Right cardiac atrium (tissue), 5 donors: ENCODE results near the gene CEP63. TPM values are rescaled to one million over a fixed set of nuclear protein-coding genes. Genes with fewer than 3 reads are reported as not detected.
A peak's percentile ranks its signal among the peaks of the same experiment; 100 is the strongest.

Experiments
- ATAC-seq, 2 donors: fragments of 200-7000 bp; cut with Tn5 transposase; one replicate each; pipeline versions ENCODE4 v1.8.0 to v1.9.1; 2020; ENCODE audit warnings: moderate library complexity in 2 of 2, mild to moderate bottlenecking in 1 of 2
- DNase-seq, 3 donors: peaks; one replicate each; pipeline ENCODE4 v3.0.0-alpha.2; 2020
- H3K27ac ChIP-seq: one replicate; pipeline ENCODE4 v1.5.1; 2013; ENCODE audit warnings: mild to moderate bottlenecking, low read length, control low read depth, moderate library complexity
- H3K27me3 ChIP-seq: one replicate; pipeline ENCODE4 v1.6.1; 2013; ENCODE audit not compliant: control insufficient read depth, insufficient read depth
- H3K4me1 ChIP-seq: one replicate; pipeline ENCODE4 v1.6.1; 2013; ENCODE audit warnings: low read length; ENCODE audit not compliant: control insufficient read depth, insufficient read depth
- H3K4me3 ChIP-seq: one replicate; pipeline ENCODE4 v1.5.1; 2013; ENCODE audit warnings: low read length, control low read depth
- H3K9me3 ChIP-seq: one replicate; pipeline ENCODE4 v1.6.1; 2013; ENCODE audit warnings: low read length; ENCODE audit not compliant: control insufficient read depth
- WGBS: extraction: QIAGEN DNeasy Blood & Tissue Kit; methylation state at CpG from one replicate; pipeline ENCODE4 v1.1.7; 2013; 5-methylcytosine and 5-hydroxymethylcytosine counted together
- intact Hi-C, 4 donors: fragments of 100-400 bp; cut with DNase I; formaldehyde crosslinking; loops; one replicate each; pipeline versions ENCODE4 v1.11.0 to v1.14.0; 2022 to 2023
- polyA plus RNA-seq: library from polyadenylated mRNA; stranded (reverse); fragments of 200-250 nt; gene quantifications from one replicate; pipeline ENCODE4 v1.2.3, GENCODE V29; 2013
- total RNA-seq, 4 donors: library from RNA; stranded (reverse); fragmentation: NEBNext Ultra II Directional; extraction: Animal tissue kit (Norgen Biotek cat#: 25700); gene quantifications; one replicate each; pipeline ENCODE4 v1.2.1, GENCODE V29; 2021
- donor health status: healthy with polysubstance abuse.
- donor health status: DM: no; HTN: yes; CAD: no.
- donor health status: DM: no; HTN: no; CAD: no.
- donor health status: DM: no; HTN: yes; CAD: no; lungs with severe emphysema.
- donor health status: DM: yes; HTN: yes; CAD: no.

CEP63 gene
- total and polyA plus RNA-seq, 5 donors: 31.3 to 41.6 (median 38.1) TPM

DNA sequence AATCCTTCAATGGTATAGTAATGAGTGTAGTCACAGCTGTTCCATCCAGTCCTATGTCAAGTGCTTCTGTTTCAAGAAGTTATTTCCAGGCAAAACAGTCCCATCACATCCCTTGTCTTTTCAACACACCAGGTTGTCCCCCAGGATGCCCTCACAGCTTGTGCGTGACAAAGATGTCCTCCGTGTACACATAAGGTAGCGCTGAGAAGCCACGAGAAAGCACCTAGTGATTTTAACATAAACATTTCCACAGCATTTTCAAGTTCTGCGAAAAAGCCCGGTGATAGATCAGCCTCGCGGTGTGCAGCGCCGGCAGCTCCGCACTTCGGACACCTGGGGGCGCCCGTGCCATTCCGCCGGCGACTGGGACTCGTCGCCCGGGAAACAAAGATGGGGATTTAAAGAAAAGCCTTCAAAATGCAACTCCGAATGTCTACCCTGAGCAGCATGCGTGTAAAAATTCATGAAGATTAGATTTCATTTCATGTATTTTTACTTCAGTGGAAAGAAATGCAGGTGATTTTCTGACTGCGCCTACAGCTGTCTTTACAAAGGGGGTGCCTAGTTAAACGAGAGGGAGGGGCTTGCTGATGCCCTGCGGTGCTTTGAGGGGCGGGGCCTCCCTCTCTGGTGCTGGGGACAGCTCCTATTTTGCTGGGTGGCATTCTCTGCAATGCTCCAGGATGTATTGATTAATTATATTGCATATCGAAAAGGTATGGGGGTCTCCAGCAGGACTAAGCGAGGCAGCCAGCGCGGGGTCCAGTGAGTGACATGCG lies 115.0 kb downstream of the CEP63 start:
- ATAC-seq (peak; percentile 76), DNase-seq (peak; percentile 57 to 85 (median 82))
- Histone ChIP-seq H3K4me3 (no peak overlapping the region), H3K4me1 (no peaks in the 10 kb centered on the region), H3K27me3 (no peaks in the 10 kb centered on the region), H3K27ac (no peak overlapping the region), H3K9me3 (no peaks in the 10 kb centered on the region)
- intact Hi-C loops: loop anchor here (5.0 to 10.0 kb wide), 4 partner anchors 154 to 1296 kb away; no protein-coding TSS in a partner anchor
- 10% methylated on average over 31 of the region's 31 CpGs for WGBS

DNA sequence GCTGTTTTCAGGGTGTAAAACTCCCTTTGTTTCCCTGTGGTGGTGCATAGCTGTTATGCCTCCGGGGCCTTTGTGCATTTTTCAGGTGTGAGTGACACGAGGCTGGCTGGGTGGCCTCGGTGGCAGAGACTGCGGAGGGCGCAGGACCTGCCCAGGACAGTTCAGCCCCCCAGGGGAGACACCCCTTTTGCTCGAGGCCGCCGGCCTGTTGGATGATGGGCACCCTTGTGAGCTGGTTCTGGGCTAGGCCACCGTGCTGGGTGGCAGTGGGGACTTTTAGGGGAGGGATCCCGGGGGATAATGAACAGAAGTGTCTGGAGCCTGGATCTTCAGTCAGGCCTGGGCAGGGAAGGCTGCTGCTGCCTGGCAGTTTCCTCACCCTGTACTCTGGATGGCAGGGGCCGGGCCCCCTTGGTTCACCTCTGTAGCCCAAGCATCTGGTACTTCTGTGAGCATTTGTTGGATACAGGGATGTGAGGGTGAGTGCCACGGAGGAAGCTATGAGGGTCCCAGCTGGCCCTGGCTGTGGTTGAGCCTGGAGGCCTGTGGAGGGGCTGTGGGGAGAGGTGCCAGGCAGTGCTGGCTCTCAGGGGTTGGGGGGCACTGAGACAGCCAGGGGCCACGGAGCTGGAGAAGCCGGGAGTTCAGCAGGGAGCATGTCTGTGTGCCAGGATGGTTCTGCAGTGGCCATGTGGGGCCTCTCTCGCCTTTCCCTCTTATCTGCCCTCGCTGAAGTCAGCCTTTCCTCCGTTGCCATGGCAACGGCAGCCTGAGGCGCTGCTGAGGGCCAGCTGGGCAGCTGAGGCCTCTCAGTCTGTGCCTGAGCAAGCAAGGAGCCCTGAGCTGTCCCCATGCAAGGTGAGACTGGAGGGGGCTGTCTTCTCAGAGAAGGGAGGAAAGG lies 115.9 kb downstream of the CEP63 start:
- Histone ChIP-seq H3K27me3 (no peaks in the 10 kb centered on the region), H3K9me3 (no peaks in the 10 kb centered on the region), H3K4me1 (no peaks in the 10 kb centered on the region), H3K27ac (no peak overlapping the region), H3K4me3 (no peak overlapping the region)
- WGBS: 45% methylated on average over 19 of the region's 19 CpGs
- DNase-seq (peak in 2 of 3 donors; percentile 35 to 63), ATAC-seq (peak in 1 of 2 donors; percentile 45)
- intact Hi-C loops: loop anchor here (5.0 to 10.0 kb wide), 4 partner anchors 153 to 1296 kb away; no protein-coding TSS in a partner anchor

DNA sequence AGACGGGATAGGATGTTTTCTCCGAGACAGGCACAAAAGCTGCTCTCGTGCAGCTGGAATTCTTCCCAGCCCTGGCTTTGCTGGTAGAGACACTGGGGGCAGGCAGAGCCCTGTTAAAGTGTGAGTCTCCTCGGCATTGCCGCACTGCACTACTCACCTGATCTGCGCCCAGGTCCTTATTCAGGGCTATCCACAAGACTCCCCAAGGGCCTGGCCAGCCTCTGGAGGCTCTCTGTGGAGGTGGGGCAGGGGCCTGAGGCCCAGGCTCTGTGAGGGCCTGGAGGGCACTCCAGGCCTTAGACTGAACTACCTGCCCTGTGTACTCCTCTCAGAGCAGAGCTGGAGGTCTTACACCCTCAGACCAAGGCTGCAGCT lies 116.6 kb downstream of the CEP63 start:
- no peak for ATAC-seq
- 51% methylated on average over 6 of the region's 6 CpGs for WGBS
- Histone ChIP-seq H3K4me1 (no peaks in the 10 kb centered on the region), H3K9me3 (no peaks in the 10 kb centered on the region), H3K27ac (no peak overlapping the region), H3K4me3 (no peak overlapping the region), H3K27me3 (no peaks in the 10 kb centered on the region)
- no peak for DNase-seq
- intact Hi-C loops: loop anchor here (5.0 to 10.0 kb wide), 4 partner anchors 152 to 1295 kb away; no protein-coding TSS in a partner anchor

DNA sequence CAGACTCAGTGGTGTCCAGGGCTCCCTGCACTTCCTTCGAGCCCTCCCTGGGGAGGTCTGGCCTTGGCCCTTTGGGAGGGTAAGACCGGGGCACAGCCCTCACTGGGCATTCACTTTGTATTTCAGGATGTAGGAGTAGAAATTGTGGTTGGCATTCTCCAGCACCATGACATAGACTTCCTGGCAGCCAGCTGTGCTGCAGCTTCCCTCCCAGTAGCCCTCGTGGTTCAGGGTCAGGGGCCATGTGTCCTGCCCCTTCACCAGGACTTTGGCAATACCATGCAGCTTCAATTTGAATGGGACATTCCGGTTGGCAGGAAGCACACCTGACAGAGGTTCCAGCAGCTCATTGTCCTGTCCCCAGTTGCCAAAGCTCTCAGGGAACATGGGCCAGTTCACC lies 117.6 kb downstream of the CEP63 start:
- Histone ChIP-seq H3K9me3 (no peaks in the 10 kb centered on the region), H3K4me3 (no peak overlapping the region), H3K27ac (no peak overlapping the region), H3K27me3 (no peaks in the 10 kb centered on the region), H3K4me1 (no peaks in the 10 kb centered on the region)
- DNase-seq: no peak
- 59% methylated on average over 4 of the region's 4 CpGs for WGBS
- intact Hi-C loops: loop anchor here (5.0 to 10.0 kb wide), 4 partner anchors 151 to 1294 kb away; no protein-coding TSS in a partner anchor
- ATAC-seq: no peak

DNA sequence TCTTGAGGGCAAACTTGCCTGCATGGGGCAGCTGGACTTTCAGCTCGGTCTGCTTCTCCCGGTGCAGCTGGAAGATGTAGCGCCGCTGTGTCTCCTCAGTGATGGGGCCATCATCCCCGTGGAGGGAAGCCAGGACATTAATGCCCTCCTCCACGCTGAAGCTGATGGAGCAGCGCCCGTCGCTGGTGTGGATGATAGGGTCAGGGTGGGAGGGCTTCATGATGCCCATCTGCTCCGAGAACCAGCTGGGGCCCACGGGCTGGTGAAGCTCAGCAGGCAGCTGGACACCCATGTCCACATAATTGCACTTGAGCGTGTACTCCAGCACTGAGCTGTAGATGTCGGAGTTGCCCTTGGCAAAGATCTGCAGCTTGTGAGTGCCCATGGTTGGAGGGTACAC lies 118.1 kb downstream of the CEP63 start:
- 92% methylated on average over 13 of the region's 13 CpGs for WGBS
- Histone ChIP-seq H3K9me3 (no peaks in the 10 kb centered on the region), H3K4me3 (no peak overlapping the region), H3K4me1 (no peaks in the 10 kb centered on the region), H3K27ac (no peak overlapping the region), H3K27me3 (no peaks in the 10 kb centered on the region)
- intact Hi-C loops: loop anchor here (5.0 to 10.0 kb wide), 4 partner anchors 151 to 1293 kb away; no protein-coding TSS in a partner anchor
- ATAC-seq (no peak), DNase-seq (no peak)

DNA sequence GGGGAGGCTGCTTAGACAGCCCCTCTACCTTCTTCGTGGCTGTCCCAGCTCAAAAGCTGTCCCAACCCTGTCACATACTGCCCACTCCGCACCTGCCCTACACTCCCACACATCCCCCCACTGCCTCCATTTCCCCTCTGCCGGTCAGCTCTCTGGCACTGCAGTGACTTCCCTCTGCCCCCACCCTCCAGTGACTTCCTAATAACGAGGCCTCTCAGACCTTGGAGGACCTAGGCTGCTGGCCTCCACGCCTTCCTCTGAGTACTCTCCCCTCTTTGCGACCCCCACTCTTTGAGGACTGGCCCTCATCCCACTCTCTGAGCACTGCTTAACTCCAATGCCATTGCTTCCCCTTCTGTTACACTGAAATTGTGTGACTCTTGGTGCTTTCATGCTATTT lies 119.7 kb downstream of the CEP63 start:
- H3K4me3 ChIP-seq: no peak overlapping the region
- ATAC-seq: no peak
- no peak overlapping the region for H3K27ac ChIP-seq
- WGBS: 64% methylated on average over 6 of the region's 6 CpGs
- H3K27me3 ChIP-seq: no peaks in the 10 kb centered on the region
- H3K4me1 ChIP-seq: no peaks in the 10 kb centered on the region
- no peaks in the 10 kb centered on the region for H3K9me3 ChIP-seq
- intact Hi-C loops: loop anchor here in 3 of 4 donors (10.0 kb wide), 2 partner anchors 149 to 1289 kb away; no protein-coding TSS in a partner anchor
- DNase-seq: no peak

DNA sequence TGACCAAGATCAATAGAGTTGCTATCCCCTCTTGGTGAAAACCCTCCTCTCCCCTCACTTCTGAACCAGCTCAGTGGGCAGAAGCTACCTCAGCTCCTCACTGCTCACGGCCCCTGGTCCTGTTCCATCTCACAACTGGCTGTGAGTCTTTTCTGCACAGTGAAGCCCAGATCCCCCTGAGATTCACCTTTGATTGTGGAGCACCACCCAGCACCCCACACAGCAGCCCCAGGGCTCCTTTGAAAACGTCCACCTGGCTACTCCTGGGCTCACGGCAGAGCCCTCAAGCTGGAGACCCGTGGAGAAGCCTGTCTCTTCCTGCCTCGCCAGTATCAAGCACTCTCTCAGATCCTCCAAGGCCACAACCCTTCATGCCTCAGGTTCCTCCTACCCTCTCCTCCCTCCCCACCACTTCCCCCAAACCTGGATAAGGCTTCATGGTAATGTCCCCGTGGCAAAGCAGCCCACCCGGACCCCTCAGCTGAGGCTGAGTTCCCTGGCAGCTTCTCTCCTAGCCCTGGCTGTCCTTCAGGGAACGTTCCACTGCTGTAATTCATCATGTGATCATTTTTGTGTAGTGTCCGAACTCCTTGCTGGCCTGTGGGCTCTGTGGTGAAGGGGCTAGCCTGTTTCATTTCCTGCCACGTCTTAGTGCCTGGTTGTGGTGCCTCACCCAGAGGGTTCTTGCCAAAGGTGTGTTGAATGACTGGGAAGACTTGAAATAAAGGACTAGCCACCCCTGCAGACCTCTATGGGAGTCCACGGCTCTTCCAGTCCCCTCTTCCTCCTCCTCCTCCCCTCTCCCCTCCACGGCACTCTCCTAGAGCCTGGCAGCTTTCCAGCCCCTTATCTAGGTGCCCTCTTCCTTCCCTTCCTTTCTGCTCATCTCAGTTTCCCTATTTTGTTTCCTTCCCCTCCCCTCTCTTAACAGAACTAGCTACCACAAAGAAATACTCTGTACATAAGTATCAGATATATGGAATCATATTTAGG lies 120.5 kb downstream of the CEP63 start:
- Histone ChIP-seq H3K27me3 (no peaks in the 10 kb centered on the region), H3K9me3 (no peaks in the 10 kb centered on the region), H3K4me3 (no peak overlapping the region), H3K27ac (no peak overlapping the region), H3K4me1 (no peaks in the 10 kb centered on the region)
- ATAC-seq (no peak), DNase-seq (no peak)
- 45% methylated on average over 12 of the region's 12 CpGs for WGBS
- intact Hi-C loops: loop anchor here in 3 of 4 donors (10.0 kb wide), 2 partner anchors 148 to 1288 kb away; no protein-coding TSS in a partner anchor

DNA sequence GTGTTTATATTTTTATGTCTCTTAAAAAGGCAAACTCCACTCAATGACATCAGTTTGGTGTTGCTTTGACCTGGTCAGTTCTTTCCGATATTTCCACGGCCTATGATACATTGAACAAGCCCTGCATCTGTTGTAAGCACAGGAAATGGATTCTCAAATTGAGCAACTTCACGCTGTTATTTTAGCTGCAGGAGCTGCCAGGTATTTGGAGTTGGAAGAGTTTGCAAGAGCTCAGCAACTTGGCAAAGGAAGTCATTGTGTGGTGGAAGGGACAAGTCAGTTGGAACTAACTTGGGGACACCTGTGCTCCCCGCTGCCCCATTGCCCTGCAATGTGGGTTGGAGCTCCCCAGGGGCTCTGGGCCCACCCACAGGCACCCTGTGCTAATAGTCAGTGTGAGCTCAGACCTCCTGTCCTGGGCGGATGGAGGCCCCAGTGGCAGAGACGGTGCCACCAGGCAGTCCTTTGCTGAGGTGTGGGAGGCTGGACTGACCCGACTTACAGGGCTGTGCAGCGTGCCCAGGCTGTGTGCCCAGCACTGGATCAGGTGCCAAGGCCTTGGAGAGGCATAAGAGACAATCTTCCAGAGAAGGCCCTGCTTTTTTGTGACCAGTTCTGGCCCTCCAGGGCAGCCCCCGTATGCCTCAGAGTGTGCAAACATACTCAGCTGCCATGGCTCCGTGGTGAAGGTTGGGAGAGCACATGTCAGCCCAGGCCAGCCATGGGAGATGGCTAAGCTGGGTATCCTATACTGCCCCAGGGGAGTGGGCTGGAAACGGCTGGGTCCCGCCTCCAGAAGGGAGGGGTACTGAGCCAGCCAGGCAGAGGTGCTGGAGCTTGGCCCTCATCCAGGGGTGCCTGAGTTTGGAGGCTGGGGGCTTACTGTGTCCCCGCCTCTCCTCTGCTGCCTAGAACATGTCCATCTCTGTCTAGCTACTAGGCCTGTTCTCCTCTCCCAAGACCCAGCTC lies 121.5 kb downstream of the CEP63 start:
- Histone ChIP-seq H3K9me3 (no peaks in the 10 kb centered on the region), H3K27ac (no peak overlapping the region), H3K27me3 (no peaks in the 10 kb centered on the region), H3K4me3 (no peak overlapping the region), H3K4me1 (no peaks in the 10 kb centered on the region)
- DNase-seq (no peak), ATAC-seq (no peak)
- intact Hi-C loops: loop anchor here in 3 of 4 donors (10.0 kb wide), 2 partner anchors 147 to 1287 kb away; no protein-coding TSS in a partner anchor
- WGBS: 73% methylated on average over 13 of the region's 13 CpGs

DNA sequence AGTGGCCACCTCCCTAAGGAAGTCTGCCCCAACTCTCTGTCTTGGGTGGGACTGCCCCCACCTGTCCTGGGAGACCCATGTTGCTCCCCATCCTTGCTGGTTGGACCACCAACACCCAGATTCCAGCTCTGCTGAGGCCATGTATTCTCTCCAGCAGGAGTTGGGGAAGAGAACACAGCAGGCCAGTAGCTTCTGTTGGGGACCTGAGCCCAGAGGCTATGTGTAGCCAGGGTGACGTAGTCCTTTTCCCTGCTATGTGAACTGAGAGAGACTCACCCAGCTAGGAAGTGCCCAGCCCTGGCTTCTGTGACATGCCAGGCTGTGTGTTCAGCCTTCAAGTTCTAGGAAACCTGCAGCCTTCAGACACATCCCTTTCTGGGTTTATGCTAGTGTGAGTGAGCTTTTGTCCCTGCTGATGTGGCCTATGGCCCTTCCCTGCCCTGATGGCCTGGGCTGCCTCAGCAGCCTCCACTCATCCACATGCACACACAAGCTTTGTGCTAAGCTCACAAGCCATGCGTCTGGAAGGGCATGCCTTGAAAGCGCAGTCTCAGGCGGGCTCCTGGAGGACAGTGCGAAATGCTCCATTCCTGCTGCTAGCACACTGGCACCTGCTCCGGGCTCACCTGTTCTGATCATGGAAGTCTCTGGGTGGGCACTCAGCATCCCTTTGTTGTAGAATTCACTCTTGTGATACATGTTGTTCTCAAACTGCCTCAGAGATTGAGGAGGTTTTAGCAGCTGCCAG lies 122.3 kb downstream of the CEP63 start:
- no peaks in the 10 kb centered on the region for H3K9me3 ChIP-seq
- 94% methylated on average over 6 of the region's 6 CpGs for WGBS
- intact Hi-C loops: loop anchor here in 3 of 4 donors (10.0 kb wide), 2 partner anchors 147 to 1287 kb away; no protein-coding TSS in a partner anchor
- no peaks in the 10 kb centered on the region for H3K27me3 ChIP-seq
- DNase-seq (no peak), ATAC-seq (no peak)
- H3K27ac ChIP-seq: no peak overlapping the region
- no peaks in the 10 kb centered on the region for H3K4me1 ChIP-seq
- no peak overlapping the region for H3K4me3 ChIP-seq
